ENCODE results near the gene ANKRD37. TPM values are rescaled to one million over a fixed set of nuclear protein-coding genes. Genes with fewer than 3 reads are reported as not detected.
A peak's percentile ranks its signal among the peaks of the same experiment; 100 is the strongest.

Gene ANKRD37
- total RNA-seq, 1 donor from 2014 or later, result 16.3 TPM

- H3K27me3 Mint-ChIP-seq (ENCODE audit: insufficient read depth, low read depth), result peaks cover 8% of the 10 kb centered on the region
- no peak overlapping the region for H3K4me2 ChIP-seq
- TF ChIP-seq EZH2 (IDR thresholded peaks at IDR 0.05) (no peak), EZH2phosphoT487 (IDR thresholded peaks at IDR 0.05) (no peak), CTCF (IDR thresholded peaks at IDR 0.05) (no peak)
- peaks cover 6% of the 10 kb centered on the region for H3K79me2 ChIP-seq (ENCODE audit: low read depth)
- H3F3A ChIP-seq (ENCODE audit: low read depth), result no peaks in the 10 kb centered on the region
- no peaks in the 10 kb centered on the region for H3K27me3 ChIP-seq
- no peaks in the 10 kb centered on the region for H3K9me3 Mint-ChIP-seq
- DNase-seq (ENCODE audit: low spot score), result no peak
- H3K27ac Mint-ChIP-seq, result no peak overlapping the region
- H3K27ac ChIP-seq, result no peak overlapping the region
- H3K36me3 ChIP-seq, result peaks cover 7% of the 10 kb centered on the region
- no peak overlapping the region for H2AFZ ChIP-seq (replicated peaks)
- peaks cover 3% of the 10 kb centered on the region for H3K4me1 Mint-ChIP-seq
- H3K9ac ChIP-seq, result no peak overlapping the region
- H4K20me1 ChIP-seq (ENCODE audit: low read depth), result no peaks in the 10 kb centered on the region
- no peaks in the 10 kb centered on the region for H3K4me1 ChIP-seq
- no peaks in the 10 kb centered on the region for H3K9me3 ChIP-seq (ENCODE audit: low read depth)
- H3K4me3 Mint-ChIP-seq, result no peak overlapping the region
- H3K4me3 ChIP-seq, result no peak overlapping the region
- peaks cover 21% of the 10 kb centered on the region for H3K36me3 Mint-ChIP-seq
Measured at GRCh38 chr4:185416955-185417354, 20.3 kb downstream of the ANKRD37 start.

- peaks cover 2% of the 10 kb centered on the region for H3K9me3 Mint-ChIP-seq
- H3K27me3 ChIP-seq, result no peaks in the 10 kb centered on the region
- peaks cover 7% of the 10 kb centered on the region for H3K36me3 ChIP-seq
- H2AFZ ChIP-seq (replicated peaks), result no peak overlapping the region
- H3K4me2 ChIP-seq, result no peak overlapping the region
- H3K4me3 Mint-ChIP-seq, result no peak overlapping the region
- peaks cover 6% of the 10 kb centered on the region for H3K4me1 ChIP-seq
- H3K4me3 ChIP-seq, result no peak overlapping the region
- TF ChIP-seq CTCF (IDR thresholded peaks at IDR 0.05) (no peak), EZH2phosphoT487 (IDR thresholded peaks at IDR 0.05) (no peak), EZH2 (IDR thresholded peaks at IDR 0.05) (no peak)
- no peak overlapping the region for H3K9ac ChIP-seq
- peaks cover 4% of the 10 kb centered on the region for H4K20me1 ChIP-seq (ENCODE audit: low read depth)
- H3K27ac ChIP-seq, result no peak overlapping the region
- DNase-seq (ENCODE audit: low spot score), result no peak
- H3K27ac Mint-ChIP-seq, result no peak overlapping the region
- peaks cover 16% of the 10 kb centered on the region for H3K36me3 Mint-ChIP-seq
- no peaks in the 10 kb centered on the region for H3K9me3 ChIP-seq (ENCODE audit: low read depth)
- peaks cover 30% of the 10 kb centered on the region for H3K79me2 ChIP-seq (ENCODE audit: low read depth)
- H3F3A ChIP-seq (ENCODE audit: low read depth), result peaks cover 4% of the 10 kb centered on the region
- peaks cover 3% of the 10 kb centered on the region for H3K27me3 Mint-ChIP-seq (ENCODE audit: insufficient read depth, low read depth)
- peaks cover 24% of the 10 kb centered on the region for H3K4me1 Mint-ChIP-seq
Measured at GRCh38 chr4:185421366-185422124, 24.9 kb downstream of the ANKRD37 start.

GRCh38 chr4:185424905-185425646 is 28.4 kb downstream of the ANKRD37 start:
- peak overlapping the region; percentile 98 for H2AFZ ChIP-seq (replicated peaks)
- TF ChIP-seq EZH2 (IDR thresholded peaks at IDR 0.05), result no peak
- no peak for TF ChIP-seq CTCF (IDR thresholded peaks at IDR 0.05)
- TF ChIP-seq EZH2phosphoT487 (IDR thresholded peaks at IDR 0.05), result no peak
- peaks cover 4% of the 10 kb centered on the region for H3F3A ChIP-seq (ENCODE audit: low read depth)
- peaks cover 7% of the 10 kb centered on the region for H3K36me3 ChIP-seq
- peaks cover 29% of the 10 kb centered on the region for H3K79me2 ChIP-seq (ENCODE audit: low read depth)
- H4K20me1 ChIP-seq (ENCODE audit: low read depth), result peaks cover 4% of the 10 kb centered on the region
- no peak overlapping the region for H3K27ac ChIP-seq
- peak overlapping the region; percentile 86 for H3K4me3 ChIP-seq
- Mint-ChIP-seq H3K9me3 (peaks cover 2% of the 10 kb centered on the region), H3K4me3 (peak overlapping the region; percentile 87), H3K36me3 (peaks cover 8% of the 10 kb centered on the region), H3K4me1 (peaks cover 24% of the 10 kb centered on the region), H3K27ac (peak overlapping the region; percentile 36), H3K27me3 (ENCODE audit: insufficient read depth, low read depth) (no peaks in the 10 kb centered on the region)
- no peaks in the 10 kb centered on the region for H3K9me3 ChIP-seq (ENCODE audit: low read depth)
- H3K4me1 ChIP-seq, result peaks cover 6% of the 10 kb centered on the region
- DNase-seq (ENCODE audit: low spot score), result peak; percentile 7
- H3K27me3 ChIP-seq, result no peaks in the 10 kb centered on the region
- peak overlapping the region; percentile 99 for H3K9ac ChIP-seq
- H3K4me2 ChIP-seq, result peak overlapping the region; percentile 94

Data from neural progenitor cell (in vitro differentiated cells).